ENCODE data around the gene KDM7A.
"Not testable (repeated sequence)": the region's sequence is repeated elsewhere in the genome, so short reads cannot be mapped to it uniquely, and the experiment has no call there.

KDM7A gene

GRCh38 chr7:140156460-140157080 lies 20.2 kb downstream of the KDM7A start:
- no peak for DNase-seq

- DNase-seq = no peak
These were observed 21.4 kb downstream of the KDM7A start for GRCh38 chr7:140155428-140155827.

GRCh38 chr7:140153666-140154161 lies 23.1 kb downstream of the KDM7A start:
- no peak for DNase-seq

GRCh38 chr7:140146574-140146973 lies 30.2 kb downstream of the KDM7A start:
- DNase-seq = no peak

GRCh38 chr7:140145709-140146108 lies 31.1 kb downstream of the KDM7A start:
- DNase-seq = no peak

GRCh38 chr7:140144821-140145220 lies 32.0 kb downstream of the KDM7A start:
- DNase-seq = no peak

GRCh38 chr7:140143997-140144396 lies 32.8 kb downstream of the KDM7A start:
- no peak for DNase-seq

- DNase-seq = no peak
These were observed 34.8 kb downstream of the KDM7A start for GRCh38 chr7:140142031-140142430.

- DNase-seq = no peak
These were observed 35.5 kb downstream of the KDM7A start for GRCh38 chr7:140141256-140141655.

GRCh38 chr7:140137078-140137477 lies 39.7 kb downstream of the KDM7A start:
- DNase-seq = no peak

- DNase-seq = no peak
These were observed 40.7 kb downstream of the KDM7A start for GRCh38 chr7:140136073-140136472.

GRCh38 chr7:140134039-140134438 lies 42.7 kb downstream of the KDM7A start:
- no peak for DNase-seq

- no peak for DNase-seq
These were observed 49.2 kb downstream of the KDM7A start for GRCh38 chr7:140127360-140128127.

- DNase-seq = no peak
These were observed 50.2 kb downstream of the KDM7A start for GRCh38 chr7:140126435-140127034.

- DNase-seq = no peak
These were observed 53.8 kb downstream of the KDM7A start for GRCh38 chr7:140122965-140123364.

GRCh38 chr7:140121326-140121725 lies 55.5 kb downstream of the KDM7A start:
- DNase-seq = no peak

- peak; percentile 11 for DNase-seq
These were observed 62.0 kb downstream of the KDM7A start for GRCh38 chr7:140114817-140115216.

GRCh38 chr7:140108777-140109176 lies 68.0 kb downstream of the KDM7A start:
- DNase-seq = not testable (repeated sequence)

GRCh38 chr7:140096459-140096858 lies 80.3 kb downstream of the KDM7A start:
- no peak for DNase-seq

GRCh38 chr7:140093375-140093774 lies 83.4 kb downstream of the KDM7A start:
- DNase-seq = no peak

- no peak for DNase-seq
These were observed 91.3 kb downstream of the KDM7A start for GRCh38 chr7:140085447-140085846.

- DNase-seq = no peak
These were observed 91.8 kb downstream of the KDM7A start for GRCh38 chr7:140084972-140085371.

GRCh38 chr7:140084142-140084655 lies 92.6 kb downstream of the KDM7A start:
- DNase-seq = no peak

GRCh38 chr7:140082770-140083169 lies 94.0 kb downstream of the KDM7A start:
- no peak for DNase-seq
